ENCODE results near the gene SMIM36. TPM values are rescaled to one million over a fixed set of nuclear protein-coding genes. Genes with fewer than 3 reads are reported as not detected.
A peak's percentile ranks its signal among the peaks of the same experiment; 100 is the strongest.
"Not testable (repeated sequence)": the region's sequence is repeated elsewhere in the genome, so short reads cannot be mapped to it uniquely, and the experiment has no call there.

SMIM36 gene
- total RNA-seq, 1 experiment from 2014 or later = not detected

- DNase-seq (ENCODE audit: low spot score) = no peak
Measured at GRCh38 chr17:55435408-55435807, 75.8 kb downstream of the SMIM36 start.

GRCh38 chr17:55434721-55435120, 76.5 kb downstream of the SMIM36 start:
- no peak for DNase-seq (ENCODE audit: low spot score)

- DNase-seq (ENCODE audit: low spot score) = peak; percentile 97
Measured at GRCh38 chr17:55433629-55434422, 77.4 kb downstream of the SMIM36 start.

- peak; percentile 65 for DNase-seq (ENCODE audit: low spot score)
Measured at GRCh38 chr17:55433029-55433628, 78.1 kb downstream of the SMIM36 start.

GRCh38 chr17:55432358-55433028, 78.8 kb downstream of the SMIM36 start:
- no peak for DNase-seq (ENCODE audit: low spot score)

- DNase-seq (ENCODE audit: low spot score) = not testable (repeated sequence)
Measured at GRCh38 chr17:55431914-55432313, 79.3 kb downstream of the SMIM36 start.

- no peak for DNase-seq (ENCODE audit: low spot score)
Measured at GRCh38 chr17:55430541-55431288, 80.5 kb downstream of the SMIM36 start.

GRCh38 chr17:55427587-55427882, 83.7 kb downstream of the SMIM36 start:
- no peak for DNase-seq (ENCODE audit: low spot score)

GRCh38 chr17:55426851-55427586, 84.2 kb downstream of the SMIM36 start:
- DNase-seq (ENCODE audit: low spot score) = no peak

- DNase-seq (ENCODE audit: low spot score) = no peak
Measured at GRCh38 chr17:55424893-55425540, 86.2 kb downstream of the SMIM36 start.

- DNase-seq (ENCODE audit: low spot score) = no peak
Measured at GRCh38 chr17:55423535-55423934, 87.7 kb downstream of the SMIM36 start.

GRCh38 chr17:55422828-55423164, 88.5 kb downstream of the SMIM36 start:
- not testable (repeated sequence) for DNase-seq (ENCODE audit: low spot score)

- DNase-seq (ENCODE audit: low spot score) = no peak
Measured at GRCh38 chr17:55421179-55421934, 89.9 kb downstream of the SMIM36 start, which contains the start of gene MMD. Gene MMD (minus strand): TSS chr17:55421835. CDS start chr17:55421695, 140 bp downstream.

- no peak for DNase-seq (ENCODE audit: low spot score)
Measured at GRCh38 chr17:55420776-55421178, 90.5 kb downstream of the SMIM36 start.

- no peak for DNase-seq (ENCODE audit: low spot score)
Measured at GRCh38 chr17:55420067-55420775, 91.0 kb downstream of the SMIM36 start.

- no peak for DNase-seq (ENCODE audit: low spot score)
Measured at GRCh38 chr17:55418369-55419268, 92.6 kb downstream of the SMIM36 start.

GRCh38 chr17:55417411-55418268, 93.6 kb downstream of the SMIM36 start:
- no peak for DNase-seq (ENCODE audit: low spot score)

Data from H4 (cell line).